ENCODE measurements around the gene SLC35D2. TPM values are rescaled to one million over a fixed set of nuclear protein-coding genes. Genes with fewer than 3 reads are reported as not detected.
A peak's percentile ranks its signal among the peaks of the same experiment; 100 is the strongest.

Gene SLC35D2
- total RNA-seq, 1 experiment from 2014 or later: 32.5 TPM

GRCh38 chr9:96420468-96421219, 37.1 kb upstream of the SLC35D2 start:
- H3K27me3 ChIP-seq (ENCODE audit: insufficient read depth, low read length): no peaks in the 10 kb centered on the region
- peaks cover 16% of the 10 kb centered on the region for H3K79me2 ChIP-seq (ENCODE audit: insufficient read depth, low read length)
- CTCF ChIA-PET: no interaction called here
- no peaks in the 10 kb centered on the region for H4K20me1 ChIP-seq (ENCODE audit: insufficient read depth)
- peak overlapping the region; percentile 94 for H3K4me2 ChIP-seq (ENCODE audit: low read length)
- RAD21 ChIA-PET (ENCODE audit: low non-redundant PET in 1 of 2, low total read pairs in 2 of 2, uncharacterized antibody in 2 of 2, unreplicated experiment in 2 of 2): no interaction called here
- TF ChIP-seq ATF3 (IDR thresholded peaks at IDR 0.05): no peak
- no peak for TF ChIP-seq ZFX (IDR thresholded peaks at IDR 0.05)
- no peak for TF ChIP-seq EZH2 (IDR thresholded peaks at IDR 0.05)
- TF ChIP-seq ELF1 (IDR thresholded peaks at IDR 0.05; ENCODE audit: borderline replicate concordance, low read depth): no peak
- peak; percentile 82 for TF ChIP-seq SP1 (IDR thresholded peaks at IDR 0.05; ENCODE audit: low read depth)
- peak; percentile 27; the same call in 1 of the 2 replicates for TF ChIP-seq CEBPB (IDR thresholded peaks at IDR 0.05; ENCODE audit: low read depth)
- no peak for TF ChIP-seq EZH2phosphoT487 (IDR thresholded peaks at IDR 0.05; ENCODE audit: borderline replicate concordance)
- peak; percentile 84 for TF ChIP-seq SIN3A (IDR thresholded peaks at IDR 0.05; ENCODE audit: low read depth)
- TF ChIP-seq, protein P1, sequence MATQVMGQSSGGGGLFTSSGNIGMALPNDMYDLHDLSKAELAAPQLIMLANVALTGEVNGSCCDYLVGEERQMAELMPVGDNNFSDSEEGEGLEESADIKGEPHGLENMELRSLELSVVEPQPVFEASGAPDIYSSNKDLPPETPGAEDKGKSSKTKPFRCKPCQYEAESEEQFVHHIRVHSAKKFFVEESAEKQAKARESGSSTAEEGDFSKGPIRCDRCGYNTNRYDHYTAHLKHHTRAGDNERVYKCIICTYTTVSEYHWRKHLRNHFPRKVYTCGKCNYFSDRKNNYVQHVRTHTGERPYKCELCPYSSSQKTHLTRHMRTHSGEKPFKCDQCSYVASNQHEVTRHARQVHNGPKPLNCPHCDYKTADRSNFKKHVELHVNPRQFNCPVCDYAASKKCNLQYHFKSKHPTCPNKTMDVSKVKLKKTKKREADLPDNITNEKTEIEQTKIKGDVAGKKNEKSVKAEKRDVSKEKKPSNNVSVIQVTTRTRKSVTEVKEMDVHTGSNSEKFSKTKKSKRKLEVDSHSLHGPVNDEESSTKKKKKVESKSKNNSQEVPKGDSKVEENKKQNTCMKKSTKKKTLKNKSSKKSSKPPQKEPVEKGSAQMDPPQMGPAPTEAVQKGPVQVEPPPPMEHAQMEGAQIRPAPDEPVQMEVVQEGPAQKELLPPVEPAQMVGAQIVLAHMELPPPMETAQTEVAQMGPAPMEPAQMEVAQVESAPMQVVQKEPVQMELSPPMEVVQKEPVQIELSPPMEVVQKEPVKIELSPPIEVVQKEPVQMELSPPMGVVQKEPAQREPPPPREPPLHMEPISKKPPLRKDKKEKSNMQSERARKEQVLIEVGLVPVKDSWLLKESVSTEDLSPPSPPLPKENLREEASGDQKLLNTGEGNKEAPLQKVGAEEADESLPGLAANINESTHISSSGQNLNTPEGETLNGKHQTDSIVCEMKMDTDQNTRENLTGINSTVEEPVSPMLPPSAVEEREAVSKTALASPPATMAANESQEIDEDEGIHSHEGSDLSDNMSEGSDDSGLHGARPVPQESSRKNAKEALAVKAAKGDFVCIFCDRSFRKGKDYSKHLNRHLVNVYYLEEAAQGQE (IDR thresholded peaks at IDR 0.05; ENCODE audit: low read depth): no peak
- peak; percentile 28; the same call in 1 of the 2 replicates for TF ChIP-seq EGR1 (IDR thresholded peaks at IDR 0.05; ENCODE audit: low read depth)
- TF ChIP-seq POLR2AphosphoS5 (IDR thresholded peaks at IDR 0.05; ENCODE audit: low read depth, low read length): peak; percentile 53; the same call in 1 of the 2 replicates
- no peak for TF ChIP-seq POLR2A (IDR thresholded peaks at IDR 0.05; ENCODE audit: borderline replicate concordance, extremely low read depth, insufficient read depth, insufficient read length)
- TF ChIP-seq ZNF274 (IDR thresholded peaks at IDR 0.05; ENCODE audit: low read depth, low read length): no peak
- TF ChIP-seq, protein P2, sequence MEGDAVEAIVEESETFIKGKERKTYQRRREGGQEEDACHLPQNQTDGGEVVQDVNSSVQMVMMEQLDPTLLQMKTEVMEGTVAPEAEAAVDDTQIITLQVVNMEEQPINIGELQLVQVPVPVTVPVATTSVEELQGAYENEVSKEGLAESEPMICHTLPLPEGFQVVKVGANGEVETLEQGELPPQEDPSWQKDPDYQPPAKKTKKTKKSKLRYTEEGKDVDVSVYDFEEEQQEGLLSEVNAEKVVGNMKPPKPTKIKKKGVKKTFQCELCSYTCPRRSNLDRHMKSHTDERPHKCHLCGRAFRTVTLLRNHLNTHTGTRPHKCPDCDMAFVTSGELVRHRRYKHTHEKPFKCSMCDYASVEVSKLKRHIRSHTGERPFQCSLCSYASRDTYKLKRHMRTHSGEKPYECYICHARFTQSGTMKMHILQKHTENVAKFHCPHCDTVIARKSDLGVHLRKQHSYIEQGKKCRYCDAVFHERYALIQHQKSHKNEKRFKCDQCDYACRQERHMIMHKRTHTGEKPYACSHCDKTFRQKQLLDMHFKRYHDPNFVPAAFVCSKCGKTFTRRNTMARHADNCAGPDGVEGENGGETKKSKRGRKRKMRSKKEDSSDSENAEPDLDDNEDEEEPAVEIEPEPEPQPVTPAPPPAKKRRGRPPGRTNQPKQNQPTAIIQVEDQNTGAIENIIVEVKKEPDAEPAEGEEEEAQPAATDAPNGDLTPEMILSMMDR (IDR thresholded peaks at IDR 0.05 in 2 of 3, conservative IDR thresholded peaks at IDR 0.05 in 1 of 3; ENCODE audit: borderline replicate concordance in 1 of 3, insufficient read depth in 1 of 3, low read depth in 2 of 3, low read length in 2 of 3): no peak
- TF ChIP-seq FOSL1 (IDR thresholded peaks at IDR 0.05; ENCODE audit: low read depth): peak; percentile 81
- peak; percentile 65; the same call in 1 of the 2 replicates for TF ChIP-seq CBX3 (IDR thresholded peaks at IDR 0.05; ENCODE audit: low read depth)
- TF ChIP-seq JUND (IDR thresholded peaks at IDR 0.05): peak; percentile 90
- TF ChIP-seq MAX (IDR thresholded peaks at IDR 0.05): peak; percentile 52; the same call in 1 of the 2 replicates
- peak overlapping the region; percentile 100 for H3K9ac ChIP-seq (ENCODE audit: low read length)
- BruUV-seq (replicated peaks): no TSS peak
- H2AFZ ChIP-seq (ENCODE audit: low read depth, low read length, poor library complexity, severe bottlenecking): no peak overlapping the region
- no peaks in the 10 kb centered on the region for H3K9me3 ChIP-seq (ENCODE audit: control insufficient read depth in 1 of 2, insufficient read depth in 1 of 2, low read depth in 1 of 2, low read length in 2 of 2)
- POLR2A ChIA-PET: no interaction called here
- H3K36me3 ChIP-seq (ENCODE audit: control insufficient read depth in 1 of 2, insufficient read depth in 2 of 2, low read length in 2 of 2): no peaks in the 10 kb centered on the region
- peak overlapping the region; percentile 99 for H3K27ac ChIP-seq (ENCODE audit: low read depth, low read length)
- intact Hi-C loops (cut with micrococcal nuclease): loop anchor here (1.0 kb wide), 2 partner anchors 33 to 234 kb away; no protein-coding TSS in a partner anchor
- H3K9me2 ChIP-seq (ENCODE audit: insufficient read depth): no peaks in the 10 kb centered on the region
- ATAC-seq (peak; percentile 24), DNase-seq (ENCODE audit: low read depth, low spot score) (peak; percentile 84)
- peak overlapping the region; percentile 67 to 73; a peak in 3 of 4 replicates for H3K4me3 ChIP-seq (replicated peaks in 1 of 2; ENCODE audit: low read depth in 1 of 2, low read length in 2 of 2)
- peaks cover 24 to 48% of the 10 kb centered on the region in 2 experiments for H3K4me1 ChIP-seq (ENCODE audit: control insufficient read depth in 1 of 2, insufficient read depth in 2 of 2, low read length in 2 of 2)
